ENCODE measurements around the gene KRT23. TPM values are rescaled to one million over a fixed set of nuclear protein-coding genes. Genes with fewer than 3 reads are reported as not detected.
"Not testable (repeated sequence)": the region's sequence is repeated elsewhere in the genome, so short reads cannot be mapped to it uniquely, and the experiment has no call there.

The KRT23 gene
- total RNA-seq, 1 experiment from 2014 or later = 0.07 TPM

DNA sequence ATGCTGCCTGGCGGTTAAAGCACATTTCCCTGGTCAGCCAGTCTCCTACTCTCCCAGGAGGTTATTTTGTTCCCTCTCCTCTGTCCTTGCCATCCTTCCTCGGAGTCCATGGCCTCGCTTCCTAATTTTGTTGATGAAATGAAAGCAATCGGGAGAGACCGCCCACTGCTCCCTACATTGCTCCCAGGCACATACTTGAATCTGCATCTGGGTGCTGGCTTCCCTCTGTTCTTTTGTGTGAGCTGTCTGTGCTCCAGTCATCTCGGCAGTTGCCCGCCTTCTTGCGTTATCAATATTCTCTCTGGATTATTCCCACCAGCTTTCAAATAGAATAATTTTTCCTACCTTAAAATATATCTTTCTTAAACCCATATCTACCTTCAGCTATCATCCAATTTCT, 11.1 kb downstream of the KRT23 start:
- no peak overlapping the region for H3K4me3 ChIP-seq
- H3K9me3 ChIP-seq = no peaks in the 10 kb centered on the region
- no peak for DNase-seq
- H3K27me3 ChIP-seq = no peaks in the 10 kb centered on the region
- H3K36me3 ChIP-seq = peaks cover 2% of the 10 kb centered on the region; the same call in 1 of the 2 replicates

DNA sequence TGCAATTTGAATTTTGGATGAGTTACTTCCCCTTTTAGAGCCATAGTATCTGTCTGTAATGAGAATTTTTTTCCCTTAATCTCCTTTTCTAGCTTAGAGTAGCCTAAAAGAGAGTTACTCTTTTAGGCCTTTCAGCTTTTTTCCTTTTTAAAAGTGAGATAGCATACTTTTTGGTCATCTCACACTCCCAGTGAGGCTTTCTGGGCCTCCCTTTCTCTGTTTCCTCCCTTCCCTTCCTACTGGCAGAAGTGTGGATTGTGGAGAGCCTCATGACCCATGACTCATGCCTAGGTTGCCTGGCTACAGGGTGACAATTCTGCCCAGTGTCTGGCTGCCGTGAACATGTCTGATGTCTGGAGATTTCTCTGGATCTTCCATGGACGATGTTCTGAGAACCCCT, 15.2 kb downstream of the KRT23 start:
- Histone ChIP-seq H3K9me3 (no peaks in the 10 kb centered on the region), H3K27me3 (no peaks in the 10 kb centered on the region), H3K36me3 (peaks cover 2% of the 10 kb centered on the region; the same call in 1 of the 2 replicates), H3K4me3 (no peak overlapping the region)
- DNase-seq = peak; percentile 79

GRCh38 chr17:40921026-40921425, 16.4 kb downstream of the KRT23 start:
- peaks cover 2% of the 10 kb centered on the region; the same call in 1 of the 2 replicates for H3K36me3 ChIP-seq
- DNase-seq = no peak
- no peaks in the 10 kb centered on the region for H3K9me3 ChIP-seq
- no peaks in the 10 kb centered on the region for H3K27me3 ChIP-seq
- H3K4me3 ChIP-seq = no peak overlapping the region

DNA sequence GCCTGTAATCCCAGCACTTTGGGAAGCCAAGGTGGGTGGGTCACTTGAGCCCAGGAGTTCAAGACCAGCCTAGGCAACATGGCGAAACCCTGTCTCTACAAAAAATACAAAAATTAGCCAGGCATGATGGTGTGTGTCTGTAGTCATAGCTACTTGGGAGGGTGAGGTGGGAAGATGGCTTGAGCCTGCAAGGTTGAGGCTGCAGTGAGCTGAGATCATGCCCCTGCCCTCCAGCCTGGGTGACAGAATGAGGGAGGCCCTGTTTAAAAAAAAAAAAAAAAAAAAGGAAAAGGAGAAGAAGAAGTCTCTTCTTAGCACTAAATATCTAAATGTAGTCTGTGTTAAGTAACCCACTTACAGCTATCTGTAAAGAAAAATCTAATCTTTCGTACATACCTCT, 20.3 kb downstream of the KRT23 start:
- DNase-seq, H3K9me3 ChIP-seq, H3K27me3 ChIP-seq, H3K4me3 ChIP-seq, H3K36me3 ChIP-seq: not testable (repeated sequence)

- no peak for DNase-seq
- H3K27me3 ChIP-seq = no peaks in the 10 kb centered on the region
- no peaks in the 10 kb centered on the region for H3K36me3 ChIP-seq
- H3K4me3 ChIP-seq = no peak overlapping the region
- no peaks in the 10 kb centered on the region for H3K9me3 ChIP-seq
These were observed 21.1 kb downstream of the KRT23 start for GRCh38 chr17:40916366-40916765.

GRCh38 chr17:40915721-40916256, 21.7 kb downstream of the KRT23 start:
- H3K9me3 ChIP-seq = no peaks in the 10 kb centered on the region
- H3K27me3 ChIP-seq = no peaks in the 10 kb centered on the region
- DNase-seq = no peak
- no peaks in the 10 kb centered on the region for H3K36me3 ChIP-seq
- no peak overlapping the region for H3K4me3 ChIP-seq

DNA sequence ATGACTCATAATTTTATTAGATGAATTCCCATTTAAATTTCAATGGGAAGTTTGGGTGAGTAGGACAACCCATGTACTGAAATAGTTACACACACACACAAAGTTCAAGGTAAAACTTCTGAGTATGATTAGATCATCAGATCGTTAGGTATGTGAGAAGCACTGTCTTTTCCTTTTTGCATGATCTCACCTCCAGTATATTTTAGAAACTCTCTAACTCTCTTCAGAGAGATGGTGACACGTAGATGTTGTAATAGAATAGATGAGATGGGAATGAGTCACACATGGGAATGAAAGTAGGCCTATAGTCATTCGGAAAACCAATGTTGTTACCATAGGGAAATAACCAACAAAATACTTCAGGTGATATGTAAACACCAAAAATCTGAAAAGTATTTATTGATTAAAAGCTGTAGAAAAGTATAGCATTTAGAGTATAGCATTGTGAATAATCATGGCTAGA, 22.2 kb downstream of the KRT23 start:
- Histone ChIP-seq H3K36me3 (no peaks in the 10 kb centered on the region), H3K27me3 (no peaks in the 10 kb centered on the region), H3K9me3 (no peaks in the 10 kb centered on the region), H3K4me3 (no peak overlapping the region)
- DNase-seq = no peak

DNA sequence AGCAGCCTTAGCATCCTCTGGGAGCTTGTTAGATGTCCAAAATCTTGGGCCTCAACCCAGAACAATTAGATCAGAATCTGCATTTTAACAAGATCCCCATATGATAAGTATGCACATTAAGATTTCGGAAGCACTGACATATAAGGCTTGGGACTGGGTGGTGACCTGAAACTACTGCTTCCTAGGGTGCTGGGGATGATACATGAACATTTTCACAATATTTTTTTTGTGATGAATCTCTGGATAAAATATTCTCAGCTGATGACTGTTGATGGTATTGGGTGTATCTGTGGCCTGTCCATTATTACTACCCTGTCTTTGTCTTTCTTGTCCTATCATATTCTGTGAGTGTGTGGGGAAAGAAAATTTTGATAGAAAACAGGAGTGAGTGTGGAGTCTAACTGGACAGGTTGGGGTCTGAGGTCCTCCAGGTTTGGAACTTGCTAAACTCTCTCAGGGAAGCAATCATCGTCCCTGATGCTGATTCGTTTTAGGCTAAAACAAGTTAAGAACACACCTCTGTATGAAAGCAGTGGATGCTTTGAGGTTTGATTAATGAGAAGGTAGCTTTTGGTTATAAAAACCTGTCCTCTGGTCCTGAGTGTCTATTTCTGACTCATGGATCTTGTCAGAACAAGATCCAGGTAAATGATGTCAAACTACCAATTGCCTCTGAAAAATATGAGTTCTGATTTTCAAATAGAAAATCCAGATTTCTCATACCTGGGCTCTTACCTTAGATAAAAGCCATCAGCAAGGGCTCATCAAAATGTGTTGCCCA, 23.2 kb downstream of the KRT23 start:
- no peaks in the 10 kb centered on the region for H3K27me3 ChIP-seq
- DNase-seq = no peak
- H3K36me3 ChIP-seq = no peaks in the 10 kb centered on the region
- no peaks in the 10 kb centered on the region for H3K9me3 ChIP-seq
- H3K4me3 ChIP-seq = no peak overlapping the region

- Histone ChIP-seq H3K4me3 (no peak overlapping the region), H3K9me3 (no peaks in the 10 kb centered on the region), H3K36me3 (no peaks in the 10 kb centered on the region), H3K27me3 (no peaks in the 10 kb centered on the region)
- DNase-seq = no peak
These were observed 24.8 kb downstream of the KRT23 start for GRCh38 chr17:40912486-40913210.

- Histone ChIP-seq H3K4me3 (no peak overlapping the region), H3K27me3 (no peaks in the 10 kb centered on the region), H3K36me3 (no peaks in the 10 kb centered on the region), H3K9me3 (no peaks in the 10 kb centered on the region)
- DNase-seq = no peak
These were observed 27.0 kb downstream of the KRT23 start for GRCh38 chr17:40910441-40910841.

DNA sequence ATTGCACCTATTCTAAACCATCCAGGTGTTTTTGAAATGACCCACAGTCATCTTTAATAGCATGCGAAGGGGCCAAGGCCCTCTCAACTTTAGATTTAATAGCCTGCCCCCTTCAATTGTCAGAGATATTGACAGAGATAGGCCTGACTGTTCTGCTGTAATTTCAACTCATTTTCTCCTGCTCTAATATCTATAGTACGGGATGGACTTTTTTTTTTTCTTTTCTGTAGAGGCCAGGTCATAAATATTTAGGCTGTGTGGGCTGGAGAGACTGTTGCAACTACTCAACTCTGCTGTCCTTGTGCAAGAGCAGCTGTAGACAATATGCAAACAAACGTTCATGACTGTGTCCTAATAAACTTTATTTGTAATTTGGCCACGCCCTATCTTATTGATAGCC, 27.7 kb downstream of the KRT23 start:
- Histone ChIP-seq H3K4me3 (no peak overlapping the region), H3K36me3 (no peaks in the 10 kb centered on the region), H3K27me3 (no peaks in the 10 kb centered on the region), H3K9me3 (no peaks in the 10 kb centered on the region)
- no peak for DNase-seq

DNA sequence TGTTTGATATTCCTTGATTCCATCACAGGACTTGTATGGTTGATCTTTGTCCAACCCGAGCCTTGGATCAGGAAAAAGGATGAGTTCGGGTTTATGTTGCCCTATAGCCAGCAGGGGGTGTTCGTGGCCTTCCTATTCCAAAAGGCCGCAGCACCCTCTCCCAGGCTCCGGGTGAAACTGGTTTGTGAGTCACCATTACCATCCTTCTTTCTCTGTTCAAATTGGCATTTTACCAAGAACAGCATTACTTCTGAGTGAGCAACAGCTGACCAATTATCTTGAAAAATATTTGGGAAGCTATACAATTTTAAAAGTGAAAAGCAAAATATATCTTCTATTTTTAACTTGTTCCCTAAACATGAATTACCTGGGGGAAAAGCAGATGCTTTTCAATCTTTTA, 28.1 kb downstream of the KRT23 start:
- no peaks in the 10 kb centered on the region for H3K36me3 ChIP-seq
- no peaks in the 10 kb centered on the region for H3K27me3 ChIP-seq
- DNase-seq = peak; percentile 87
- H3K4me3 ChIP-seq = no peak overlapping the region
- no peaks in the 10 kb centered on the region for H3K9me3 ChIP-seq

DNA sequence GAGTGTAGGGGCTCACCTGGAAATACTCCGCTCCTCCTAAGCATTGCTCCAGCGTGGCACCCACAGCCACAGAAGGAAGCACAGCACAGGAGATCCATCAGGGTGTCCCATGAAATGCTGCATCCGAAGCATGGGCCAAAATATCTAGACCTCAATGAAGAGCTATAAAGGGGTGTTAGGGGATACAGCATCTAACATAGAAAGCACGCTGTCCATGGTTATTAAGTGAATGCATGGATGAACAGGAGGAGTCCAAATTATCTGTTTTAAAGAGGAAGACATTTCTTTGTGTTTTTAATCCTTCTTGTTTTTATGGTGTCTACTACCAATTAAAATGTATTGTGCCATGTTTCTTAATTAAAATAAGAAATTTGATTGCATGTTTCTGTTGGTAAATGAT, 30.8 kb downstream of the KRT23 start:
- Histone ChIP-seq H3K9me3 (no peaks in the 10 kb centered on the region), H3K27me3 (no peaks in the 10 kb centered on the region), H3K4me3 (no peak overlapping the region), H3K36me3 (no peaks in the 10 kb centered on the region)
- DNase-seq = no peak

DNA sequence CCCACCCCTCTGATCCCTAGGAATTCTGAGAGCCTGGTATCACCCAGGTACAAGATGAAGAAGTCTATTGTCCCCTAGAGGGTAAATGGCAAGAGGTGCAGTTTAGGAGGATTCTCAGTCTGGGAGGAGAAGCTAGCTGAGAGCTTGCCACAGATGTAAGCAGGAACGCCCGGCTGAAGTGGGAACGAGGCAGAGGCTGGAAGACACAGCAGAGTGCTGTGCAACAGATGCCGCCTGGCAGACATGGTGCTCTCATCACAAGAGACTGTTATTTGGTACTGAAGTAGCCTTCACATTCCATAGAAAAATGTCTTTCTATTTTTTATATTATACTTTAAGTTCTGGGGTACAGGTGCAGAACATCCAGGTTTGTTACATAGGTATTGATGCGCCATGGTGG, 32.1 kb downstream of the KRT23 start:
- no peaks in the 10 kb centered on the region for H3K9me3 ChIP-seq
- H3K36me3 ChIP-seq = no peaks in the 10 kb centered on the region
- no peak for DNase-seq
- no peaks in the 10 kb centered on the region for H3K27me3 ChIP-seq
- no peak overlapping the region for H3K4me3 ChIP-seq

DNA sequence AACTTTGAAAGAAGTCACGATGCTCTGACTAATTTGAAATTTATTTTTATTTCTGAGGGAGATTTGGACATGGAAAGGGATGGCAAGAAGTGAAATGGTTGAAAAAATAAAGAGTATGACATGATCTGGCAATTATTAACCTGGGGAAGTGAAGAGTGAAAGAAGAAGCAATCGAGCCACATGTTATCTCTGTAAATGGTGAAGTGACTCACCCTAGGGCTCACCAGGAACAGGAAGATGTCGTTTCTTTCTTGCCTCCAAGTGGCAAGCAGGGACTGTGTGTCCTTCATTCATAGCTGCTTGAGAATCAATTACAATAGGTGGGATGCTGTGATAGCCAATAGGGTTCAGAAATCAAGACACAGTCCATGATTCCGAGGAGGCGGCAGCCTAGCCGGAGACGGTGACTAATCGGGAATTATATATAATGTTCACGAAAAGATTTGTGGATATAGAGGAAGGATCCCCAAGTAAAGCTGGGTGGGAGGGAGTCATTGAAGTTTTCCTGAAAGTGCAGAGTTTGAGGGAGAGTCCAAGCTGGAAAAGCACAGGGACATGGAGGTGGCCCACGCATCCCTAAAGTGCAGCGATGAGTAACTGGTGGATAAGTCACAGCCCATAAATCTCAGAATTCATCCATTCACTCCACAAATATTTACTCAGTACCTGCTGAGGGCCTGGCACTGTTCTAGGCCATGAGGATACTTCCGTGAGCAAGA, 34.2 kb downstream of the KRT23 start:
- Histone ChIP-seq H3K4me3 (no peak overlapping the region), H3K27me3 (no peaks in the 10 kb centered on the region)
- DNase-seq = peak; percentile 80

DNA sequence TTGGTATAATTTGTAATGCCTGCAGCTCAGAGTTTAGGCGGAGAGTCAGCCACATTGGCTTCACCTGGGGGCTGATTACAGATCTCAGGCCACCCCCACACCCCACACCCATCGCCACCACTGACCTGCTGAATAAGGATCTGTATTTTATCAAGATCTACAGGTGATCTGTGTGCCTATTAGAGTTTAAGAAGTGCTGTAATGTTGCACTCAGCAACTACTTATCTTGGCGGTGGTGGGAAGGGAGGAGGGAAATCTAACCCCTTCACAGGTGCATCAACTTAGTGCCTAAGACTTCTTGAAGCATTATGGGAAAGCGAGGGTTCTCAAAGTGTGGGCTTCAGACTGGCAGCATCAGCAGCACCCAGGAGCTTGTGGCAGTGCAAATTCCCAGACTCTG, 34.9 kb downstream of the KRT23 start:
- no peak for DNase-seq
- H3K9me3 ChIP-seq = no peaks in the 10 kb centered on the region

More for the DNA sequence above, 34.2 kb downstream of the KRT23 start:
- H3K36me3 ChIP-seq = no peaks in the 10 kb centered on the region
- no peaks in the 10 kb centered on the region for H3K9me3 ChIP-seq

GRCh38 chr17:40901981-40902474, 35.4 kb downstream of the KRT23 start:
- Histone ChIP-seq H3K36me3 (no peaks in the 10 kb centered on the region), H3K4me3 (no peak overlapping the region), H3K9me3 (no peaks in the 10 kb centered on the region), H3K27me3 (no peaks in the 10 kb centered on the region)
- peak; percentile 41 for DNase-seq

More for the DNA sequence above, 34.9 kb downstream of the KRT23 start:
- H3K4me3 ChIP-seq = no peak overlapping the region
- H3K36me3 ChIP-seq = no peaks in the 10 kb centered on the region
- no peaks in the 10 kb centered on the region for H3K27me3 ChIP-seq

All from MG63 (cell line).